Naive thymus-derived CD4-positive, alpha-beta T cell (primary cell): ENCODE results near the gene ACSM2A. TPM values are rescaled to one million over a fixed set of nuclear protein-coding genes. Genes with fewer than 3 reads are reported as not detected.
"Not testable (repeated sequence)": the region's sequence is repeated elsewhere in the genome, so short reads cannot be mapped to it uniquely, and the experiment has no call there.

Source experiments
- ATAC-seq: fragments of 150-1000 bp; cut with Tn5 transposase; 2 replicates; pipeline ENCODE4 v1.10.0; 2021; ENCODE audit warnings: mild to moderate bottlenecking, moderate library complexity
- CTCF ChIA-PET: fragments of 350-600 bp; sonication (Branson Sonifier 250); formaldehyde crosslinking; loops from one replicate; lab custom pipeline; 2021; ENCODE audit warnings: antibody characterized with exemption; lab: Charles Lee
- POLR2A ChIA-PET: fragments of 350-600 bp; sonication (Branson Sonifier 250); formaldehyde crosslinking; loops from one replicate; lab custom pipeline; 2021; ENCODE audit warnings: antibody characterized with exemption, inconsistent platforms; lab: Charles Lee
- DNase-seq, 9 donors: peaks; one replicate each; pipeline versions ENCODE4 v3.0.0 to v3.0.0-alpha.2; 2020 to 2022; ENCODE audit warnings: mixed read lengths in 1 of 9
- H3K27ac ChIP-seq: one replicate; pipeline ENCODE4 v1.7.0; 2013; ENCODE audit warnings: mild to moderate bottlenecking, low read depth, low read length, moderate library complexity
- H3K27me3 ChIP-seq, 2 donors: one replicate each; pipeline ENCODE4 v1.7.0; 2013; ENCODE audit warnings: low read length in 2 of 2, mild to moderate bottlenecking in 2 of 2, moderate library complexity in 2 of 2; ENCODE audit not compliant: control insufficient read depth in 2 of 2, insufficient read depth in 2 of 2
- H3K36me3 ChIP-seq, 3 experiments: 1 replicate in 2 of 3; 2 replicates in 1 of 3; pipeline ENCODE4 v1.7.0; 2013; ENCODE audit warnings: low read length in 3 of 3, mild to moderate bottlenecking in 3 of 3, moderate library complexity in 1 of 3; ENCODE audit not compliant: insufficient read depth in 3 of 3, control insufficient read depth in 2 of 3
- H3K4me1 ChIP-seq, 2 donors: one replicate each; pipeline ENCODE4 v1.7.0; 2013; ENCODE audit warnings: low read length in 2 of 2, mild to moderate bottlenecking in 2 of 2, moderate library complexity in 1 of 2; ENCODE audit not compliant: control insufficient read depth in 2 of 2, insufficient read depth in 2 of 2
- H3K4me3 ChIP-seq: 2 replicates; pipeline ENCODE4 v1.7.0; 2013; ENCODE audit warnings: mild to moderate bottlenecking, low read length
- H3K9me3 ChIP-seq, 3 experiments: 1 replicate in 2 of 3; 2 replicates in 1 of 3; pipeline ENCODE4 v1.7.0; 2013; ENCODE audit warnings: low read length in 3 of 3; ENCODE audit not compliant: control insufficient read depth in 2 of 3
- H3K27ac Mint-ChIP-seq, 9 donors: one replicate each; pipeline ENCODE4 v1.8.0; 2020 to 2022; ENCODE audit warnings: mixed read lengths in 9 of 9, mild to moderate bottlenecking in 8 of 9, moderate library complexity in 5 of 9, inconsistent platforms in 2 of 9
- H3K27me3 Mint-ChIP-seq, 5 donors: one replicate each; pipeline ENCODE4 v1.8.0; 2021 to 2022; ENCODE audit warnings: mixed read lengths in 5 of 5, mild to moderate bottlenecking in 1 of 5
- H3K36me3 Mint-ChIP-seq, 5 donors: one replicate each; pipeline ENCODE4 v1.8.0; 2020 to 2022; ENCODE audit warnings: mixed read lengths in 5 of 5, mild to moderate bottlenecking in 3 of 5, inconsistent platforms in 1 of 5
- H3K4me1 Mint-ChIP-seq, 7 donors: one replicate each; pipeline ENCODE4 v1.8.0; 2020 to 2022; ENCODE audit warnings: mixed read lengths in 7 of 7, mild to moderate bottlenecking in 3 of 7, inconsistent platforms in 1 of 7
- H3K4me3 Mint-ChIP-seq, 10 donors: one replicate each; pipeline ENCODE4 v1.8.0; 2020 to 2022; ENCODE audit warnings: mild to moderate bottlenecking in 10 of 10, mixed read lengths in 10 of 10, moderate library complexity in 6 of 10, inconsistent platforms in 2 of 10
- H3K9me3 Mint-ChIP-seq, 11 donors: one replicate each; pipeline ENCODE4 v1.8.0; 2020 to 2022; ENCODE audit warnings: mixed read lengths in 11 of 11, mild to moderate bottlenecking in 4 of 11, inconsistent platforms in 1 of 11, moderate library complexity in 1 of 11
- intact Hi-C, 2 donors: fragments of 100-400 bp; cut with micrococcal nuclease; formaldehyde crosslinking; loops; one replicate each; pipeline ENCODE4 v1.15.1; 2023
- polyA plus RNA-seq, 2 donors: library from polyadenylated mRNA; unstranded; fragments of 300-500 nt; fragmentation: Illumina TruSeq; gene quantifications; one replicate each; pipeline ENCODE4 v1.2.3, GENCODE V29; 2021
- total RNA-seq, 6 experiments: library from RNA in 5 of 6; stranded (reverse) in 5 of 6; gene quantifications; 1 replicate in 5 of 6; 2 replicates in 1 of 6; pipeline ENCODE4 v1.2.3 and lab custom pipeline; 2021 to 2026

ACSM2A gene
- total and polyA plus RNA-seq, 7 experiments from 2014 or later: not detected

DNA sequence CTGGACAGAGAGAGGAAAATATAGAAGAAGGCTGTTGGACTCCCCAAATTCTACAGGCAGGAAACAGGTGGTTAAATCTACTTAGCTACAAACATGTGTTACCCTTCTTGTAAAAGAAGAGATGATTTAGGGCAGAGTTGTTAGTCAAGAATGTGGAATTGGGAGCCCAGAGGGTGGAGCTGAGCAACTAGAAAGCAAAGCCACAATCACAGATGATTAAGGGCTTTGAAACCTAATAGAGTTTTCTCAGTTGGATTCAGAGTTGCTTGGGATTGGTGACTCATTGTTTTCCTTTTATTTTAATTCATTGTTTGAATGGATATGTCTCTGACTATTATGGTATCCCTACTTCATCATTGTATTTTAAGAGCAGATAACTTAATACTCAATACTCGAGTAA, 35.8 kb upstream of the ACSM2A start:
- POLR2A ChIA-PET: no interaction called here
- intact Hi-C loops: no loop called here
- H3K4me1 ChIP-seq: no peaks in the 10 kb centered on the region
- no peak overlapping the region for H3K4me3 ChIP-seq
- Mint-ChIP-seq H3K4me1 (no peaks in the 10 kb centered on the region), H3K4me3 (no peak overlapping the region), H3K27me3 (peaks cover 0 to 18% (median 7%) of the 10 kb centered on the region in 5 donors), H3K36me3 (no peaks in the 10 kb centered on the region), H3K9me3 (peaks cover 0 to 2% (median 0%) of the 10 kb centered on the region in 11 donors), H3K27ac (no peak overlapping the region)
- DNase-seq (no peak), ATAC-seq (no peak)
- H3K27ac ChIP-seq: no peak overlapping the region
- H3K27me3 ChIP-seq: no peaks in the 10 kb centered on the region
- H3K36me3 ChIP-seq: no peaks in the 10 kb centered on the region
- no peaks in the 10 kb centered on the region for H3K9me3 ChIP-seq
- CTCF ChIA-PET: no interaction called here

DNA sequence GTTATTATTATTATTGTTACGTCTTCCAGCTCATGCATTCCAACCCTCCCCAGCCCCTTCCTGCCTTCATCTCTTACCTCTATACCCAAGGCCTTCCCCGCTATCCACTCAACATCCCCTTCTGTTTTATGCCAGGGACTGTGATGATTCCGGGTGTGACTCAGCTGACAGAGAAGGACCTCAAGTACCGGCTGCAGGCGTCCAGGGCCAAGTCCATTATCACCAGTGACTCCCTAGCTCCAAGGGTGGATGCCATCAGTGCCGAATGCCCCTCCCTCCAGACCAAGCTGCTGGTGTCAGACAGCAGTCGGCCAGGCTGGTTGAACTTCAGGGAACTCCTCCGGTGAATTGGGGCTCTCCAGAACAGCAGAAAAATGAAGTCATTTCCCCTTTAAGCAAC, 32.2 kb upstream of the ACSM2A start:
- H3K27ac ChIP-seq, H3K9me3 Mint-ChIP-seq, H3K36me3 ChIP-seq, H3K4me3 Mint-ChIP-seq, H3K36me3 Mint-ChIP-seq, H3K4me3 ChIP-seq, H3K27me3 ChIP-seq, H3K27ac Mint-ChIP-seq, intact Hi-C loops, POLR2A ChIA-PET, H3K4me1 Mint-ChIP-seq, H3K9me3 ChIP-seq, H3K4me1 ChIP-seq, ATAC-seq, CTCF ChIA-PET, DNase-seq: not testable (repeated sequence)
- H3K27me3 Mint-ChIP-seq: peaks cover 0 to 16% (median 5%) of the 10 kb centered on the region in 5 donors

DNA sequence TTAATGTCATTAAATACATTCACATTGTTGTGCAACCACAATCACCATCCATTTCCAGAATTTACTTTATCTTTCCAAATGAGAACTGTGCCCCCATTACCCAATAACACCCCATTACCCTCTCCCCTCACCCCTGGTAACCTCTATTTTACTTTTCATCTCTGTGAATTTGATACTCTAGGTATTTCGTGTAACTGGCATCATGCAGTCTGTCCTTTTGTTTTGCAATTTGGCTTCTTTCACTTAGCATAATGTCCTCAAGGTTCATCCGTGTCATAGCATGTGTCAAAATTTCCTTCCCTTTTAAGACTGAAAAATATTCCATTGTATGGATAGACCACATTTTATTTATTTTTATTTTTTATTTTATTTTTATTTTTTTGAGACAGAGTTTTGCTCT, 29.6 kb upstream of the ACSM2A start:
- H3K27me3 ChIP-seq, POLR2A ChIA-PET, ATAC-seq, H3K4me1 Mint-ChIP-seq, H3K27ac ChIP-seq, H3K4me3 Mint-ChIP-seq, H3K27me3 Mint-ChIP-seq, H3K9me3 Mint-ChIP-seq, H3K36me3 ChIP-seq, intact Hi-C loops, H3K36me3 Mint-ChIP-seq, H3K27ac Mint-ChIP-seq, H3K4me3 ChIP-seq, DNase-seq, H3K4me1 ChIP-seq, CTCF ChIA-PET, H3K9me3 ChIP-seq: not testable (repeated sequence)

DNA sequence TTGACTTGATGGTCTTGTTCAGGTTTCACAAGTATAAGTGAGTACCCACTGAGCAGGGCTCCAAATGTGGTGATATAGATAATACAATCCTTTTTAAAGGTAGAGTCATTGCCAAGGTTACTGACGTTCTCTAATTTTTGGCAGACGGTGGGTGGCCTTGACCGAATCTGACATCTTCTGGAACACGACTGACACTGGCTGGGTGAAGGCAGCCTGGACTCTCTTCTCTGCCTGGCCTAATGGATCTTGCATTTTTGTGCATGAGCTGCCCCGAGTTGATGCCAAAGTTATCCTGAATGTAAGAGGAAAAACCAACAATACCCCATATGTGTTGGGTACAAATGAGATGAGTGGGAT, 27.6 kb upstream of the ACSM2A start:
- H3K27me3 ChIP-seq, H3K9me3 Mint-ChIP-seq, H3K9me3 ChIP-seq, POLR2A ChIA-PET, H3K4me1 ChIP-seq, H3K36me3 ChIP-seq, ATAC-seq, H3K4me1 Mint-ChIP-seq, H3K4me3 ChIP-seq, H3K4me3 Mint-ChIP-seq, DNase-seq, CTCF ChIA-PET, intact Hi-C loops, H3K27ac ChIP-seq, H3K27ac Mint-ChIP-seq, H3K36me3 Mint-ChIP-seq: not testable (repeated sequence)
- peaks cover 0 to 12% (median 0%) of the 10 kb centered on the region in 5 donors for H3K27me3 Mint-ChIP-seq

DNA sequence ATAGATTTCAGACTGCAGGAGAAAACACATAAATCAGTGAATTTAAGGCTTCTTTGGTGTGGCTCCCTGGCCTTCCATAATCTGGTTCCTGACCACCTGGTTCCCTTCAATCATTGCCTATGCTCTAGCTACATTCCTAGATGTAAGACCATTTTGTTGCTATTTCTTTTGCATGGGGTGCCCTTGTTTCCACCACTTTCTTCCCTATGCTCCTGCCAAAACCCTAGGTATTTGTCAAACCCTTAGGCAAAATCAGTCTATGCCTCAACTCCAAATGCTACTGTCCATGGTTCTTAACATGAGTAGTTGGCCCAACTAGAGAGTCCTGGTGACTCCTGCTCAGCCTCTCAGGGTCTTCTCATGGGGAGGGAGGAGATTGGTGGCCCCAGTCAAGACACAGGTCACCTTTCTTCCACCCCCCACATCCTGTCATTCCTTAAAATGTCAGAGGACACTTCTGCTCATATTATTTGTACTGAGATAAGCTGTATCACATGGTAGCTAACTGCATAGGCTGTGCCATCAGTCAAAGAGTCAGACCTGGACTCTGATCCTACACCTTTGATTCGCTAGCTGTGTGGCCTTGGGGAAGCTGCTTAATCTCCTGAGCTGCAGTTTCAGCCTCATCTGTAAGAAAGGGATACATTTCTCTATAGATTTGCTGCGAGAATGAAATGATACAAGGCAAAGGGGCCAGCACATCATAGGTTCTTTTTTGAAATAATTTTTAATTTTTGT, 27.0 kb upstream of the ACSM2A start:
- no peaks in the 10 kb centered on the region for H3K4me1 ChIP-seq
- H3K27ac ChIP-seq: no peak overlapping the region
- DNase-seq: no peak
- POLR2A ChIA-PET: no interaction called here
- H3K27me3 ChIP-seq: no peaks in the 10 kb centered on the region
- H3K4me3 ChIP-seq: no peak overlapping the region
- CTCF ChIA-PET: no interaction called here
- Mint-ChIP-seq H3K4me3 (no peak overlapping the region), H3K27ac (no peak overlapping the region), H3K4me1 (no peaks in the 10 kb centered on the region), H3K27me3 (peaks cover 0 to 12% (median 0%) of the 10 kb centered on the region in 5 donors), H3K36me3 (peaks cover 0 to 3% (median 0%) of the 10 kb centered on the region in 5 donors), H3K9me3 (peaks cover 0 to 6% (median 0%) of the 10 kb centered on the region in 11 donors)
- H3K36me3 ChIP-seq: no peaks in the 10 kb centered on the region
- no peaks in the 10 kb centered on the region for H3K9me3 ChIP-seq
- no peak for ATAC-seq
- intact Hi-C loops: no loop called here

DNA sequence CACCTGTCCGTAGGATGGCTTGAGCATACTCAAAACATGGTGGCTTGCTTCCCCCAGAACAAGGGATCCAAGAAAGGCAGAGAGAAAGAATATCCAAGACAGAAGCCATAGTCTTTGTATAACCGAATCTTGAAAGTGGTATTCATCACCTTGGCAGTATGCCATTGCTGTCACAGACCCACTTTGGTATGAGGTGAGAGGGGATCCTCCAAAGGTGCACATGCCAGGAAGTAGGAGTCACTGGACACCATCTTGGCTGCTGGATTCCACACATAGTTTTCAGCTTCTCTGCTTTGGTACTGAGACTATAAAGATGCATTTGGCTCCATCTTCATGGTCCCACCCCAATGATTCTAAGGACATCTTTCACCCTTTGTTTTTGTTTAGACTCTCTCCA, 23.9 kb upstream of the ACSM2A start:
- H3K4me3 ChIP-seq, H3K27ac Mint-ChIP-seq, H3K9me3 ChIP-seq, H3K27ac ChIP-seq, intact Hi-C loops, CTCF ChIA-PET, H3K36me3 Mint-ChIP-seq, H3K4me1 Mint-ChIP-seq, H3K9me3 Mint-ChIP-seq, H3K27me3 ChIP-seq, H3K4me1 ChIP-seq, H3K4me3 Mint-ChIP-seq, ATAC-seq, POLR2A ChIA-PET, DNase-seq, H3K36me3 ChIP-seq: not testable (repeated sequence)
- H3K27me3 Mint-ChIP-seq: peaks cover 0 to 12% (median 4%) of the 10 kb centered on the region in 5 donors

DNA sequence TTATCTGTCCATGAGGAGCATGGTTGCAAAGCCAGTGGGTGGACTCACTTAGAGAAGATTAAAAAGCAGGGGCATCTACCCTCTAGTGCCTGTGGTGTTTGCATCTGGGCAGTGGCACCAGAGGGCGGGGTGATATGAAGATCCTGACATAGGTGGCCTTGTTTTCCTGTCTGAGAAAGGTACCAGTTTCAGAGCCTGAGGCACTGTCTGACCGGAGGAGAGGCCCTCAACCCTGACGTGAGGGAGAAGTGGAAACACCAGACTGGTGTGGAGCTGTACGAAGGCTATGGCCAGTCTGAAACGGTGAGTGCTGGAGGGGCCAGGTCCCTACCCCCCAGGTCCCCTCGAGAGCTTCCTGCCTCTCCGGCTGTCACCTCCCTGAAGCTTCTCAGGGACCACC, 21.8 kb upstream of the ACSM2A start:
- H3K9me3 ChIP-seq, POLR2A ChIA-PET, H3K9me3 Mint-ChIP-seq, H3K4me1 ChIP-seq, H3K4me3 ChIP-seq, H3K27me3 ChIP-seq, DNase-seq, H3K27ac ChIP-seq, H3K4me1 Mint-ChIP-seq, H3K36me3 Mint-ChIP-seq, H3K4me3 Mint-ChIP-seq, intact Hi-C loops, CTCF ChIA-PET, H3K27ac Mint-ChIP-seq, ATAC-seq, H3K36me3 ChIP-seq: not testable (repeated sequence)
- peaks cover 0 to 12% (median 4%) of the 10 kb centered on the region in 5 donors for H3K27me3 Mint-ChIP-seq
